HCT116 (cell line): ENCODE data around the gene LRRC74A. TPM values are rescaled to one million over a fixed set of nuclear protein-coding genes. Genes with fewer than 3 reads are reported as not detected.

Experiments used
- ATAC-seq: fragments of 200-7000 bp; cut with Tn5 transposase; 2 replicates; pipeline ENCODE4 v1.9.1; 2020; ENCODE audit warnings: mild to moderate bottlenecking, moderate library complexity
- BruUV-seq: library from RNA; stranded (reverse); fragments of 400-500 nt; replicated peaks from 2 replicates; lab custom pipeline; 2021; lab: Mats Ljungman, UMichigan
- CTCF ChIA-PET: fragments of 300-600 bp; sonication (Branson Sonifier 250); formaldehyde crosslinking; loops from one replicate; lab custom pipeline; 2021; ENCODE audit warnings: antibody characterized with exemption; lab: Charles Lee
- POLR2A ChIA-PET: fragments of 300-600, 350-600 bp; sonication (Branson Sonifier 250); formaldehyde crosslinking; loops from one replicate; lab custom pipeline; 2021; ENCODE audit warnings: antibody characterized with exemption; lab: Charles Lee
- RAD21 ChIA-PET, 2 experiments: fragments of 300-600 bp; sonication (Branson Sonifier 250); formaldehyde crosslinking; loops; one replicate each; lab custom pipeline; 2023; ENCODE audit warnings: low total read pairs in 2 of 2; ENCODE audit not compliant: uncharacterized antibody in 2 of 2, unreplicated experiment in 2 of 2, low non-redundant PET in 1 of 2; lab: Charles Lee
- DNase-seq: peaks from one replicate; pipeline ENCODE4 v3.0.0-alpha.2; 2010; ENCODE audit warnings: low read depth, low spot score
- H2AFZ ChIP-seq: fragments of 200-600 bp; shearing (Covaris generic), sonication (generic); 2 replicates; pipeline ENCODE4 v1.6.1; 2017; ENCODE audit warnings: low read depth, mixed run types, mixed read lengths, antibody characterized with exemption, low read length; ENCODE audit not compliant: poor library complexity, severe bottlenecking
- H3K27ac ChIP-seq: 2 replicates; pipeline ENCODE4 v1.5.1; 2012; ENCODE audit warnings: low read depth, low read length
- H3K27me3 ChIP-seq: fragments of 200-600 bp; sonication (generic); 2 replicates; pipeline ENCODE4 v1.6.1; 2016; ENCODE audit warnings: mixed run types, low read length, mixed read lengths; ENCODE audit not compliant: insufficient read depth
- H3K36me3 ChIP-seq, 2 experiments: fragments of 200-500 bp in 1 of 2; fragments of 200-600 bp in 1 of 2; sonication (Bioruptor generic) in 1 of 2; sonication (generic) in 1 of 2; 2 replicates each; pipeline versions ENCODE4 v1.5.1 to v1.6.1; 2014 to 2016; ENCODE audit warnings: low read length in 2 of 2, inconsistent platforms in 1 of 2, mixed read lengths in 1 of 2, mixed run types in 1 of 2; ENCODE audit not compliant: insufficient read depth in 2 of 2, control insufficient read depth in 1 of 2
- H3K4me1 ChIP-seq, 2 experiments: fragments of 200-600 bp in 1 of 2; sonication (generic) in 1 of 2; 2 replicates each; pipeline versions ENCODE4 v1.5.1 to v1.6.1; 2012 to 2017; ENCODE audit warnings: low read length in 2 of 2, inconsistent platforms in 1 of 2, mild to moderate bottlenecking in 1 of 2, mixed read lengths in 1 of 2, mixed run types in 1 of 2, moderate library complexity in 1 of 2; ENCODE audit not compliant: insufficient read depth in 2 of 2, control insufficient read depth in 1 of 2
- H3K4me2 ChIP-seq: fragments of 200-600 bp; sonication (generic); 2 replicates; pipeline ENCODE4 v1.6.1; 2017; ENCODE audit warnings: mixed run types, low read length, mixed read lengths
- H3K4me3 ChIP-seq, 2 experiments: fragments of 200-600 bp in 1 of 2; sonication (generic) in 1 of 2; replicated peaks in 1 of 2; 2 replicates each; pipeline ENCODE4 v1.5.1; 2011 to 2016; ENCODE audit warnings: low read length in 2 of 2, control low read depth in 1 of 2, low read depth in 1 of 2, mild to moderate bottlenecking in 1 of 2, mixed read lengths in 1 of 2, mixed run types in 1 of 2
- H3K79me2 ChIP-seq: fragments of 200-600 bp; sonication (generic); 2 replicates; pipeline ENCODE4 v1.6.1; 2017; ENCODE audit warnings: mild to moderate bottlenecking, mixed run types, low read length, moderate library complexity, mixed read lengths; ENCODE audit not compliant: insufficient read depth
- H3K9ac ChIP-seq: fragments of 200-600 bp; sonication (generic); 2 replicates; pipeline ENCODE4 v1.6.1; 2016; ENCODE audit warnings: low read length, mixed read lengths
- H3K9me2 ChIP-seq: fragments of 200-600 bp; sonication (generic), shearing (Covaris generic); 2 replicates; pipeline ENCODE4 v1.6.1; 2017; ENCODE audit warnings: mixed run types, mild to moderate bottlenecking, moderate library complexity; ENCODE audit not compliant: insufficient read depth
- H3K9me3 ChIP-seq, 2 experiments: fragments of 200-500 bp in 1 of 2; fragments of 200-600 bp in 1 of 2; sonication (Bioruptor generic) in 1 of 2; sonication (generic) in 1 of 2; 2 replicates each; pipeline ENCODE4 v1.6.1; 2014 to 2017; ENCODE audit warnings: low read length in 2 of 2, mixed read lengths in 2 of 2, inconsistent platforms in 1 of 2, low read depth in 1 of 2, mild to moderate bottlenecking in 1 of 2, mixed run types in 1 of 2, moderate library complexity in 1 of 2; ENCODE audit not compliant: control insufficient read depth in 1 of 2, insufficient read depth in 1 of 2
- H4K20me1 ChIP-seq: fragments of 200-600 bp; sonication (generic), shearing (Covaris generic); 2 replicates; pipeline ENCODE4 v1.6.1; 2017; ENCODE audit warnings: mixed run types, mild to moderate bottlenecking, moderate library complexity; ENCODE audit not compliant: insufficient read depth
- ATF3 ChIP-seq: IDR thresholded peaks from 2 replicates; pipeline ENCODE4 v1.6.1; 2012
- CBX3 ChIP-seq: IDR thresholded peaks from 2 replicates; pipeline ENCODE4 v1.6.1; 2012; ENCODE audit warnings: low read depth
- CEBPB ChIP-seq: IDR thresholded peaks from 2 replicates; pipeline ENCODE4 v1.6.1; 2012; ENCODE audit warnings: low read depth
- CTCF ChIP-seq, 3 experiments: fragments of 200-600 bp in 1 of 3; sonication (generic) in 1 of 3; IDR thresholded peaks in 2 of 3; conservative IDR thresholded peaks in 1 of 3; 2 replicates each; pipeline ENCODE4 v1.5.1; 2012 to 2017; ENCODE audit warnings: low read depth in 2 of 3, low read length in 2 of 3, antibody characterized with exemption in 1 of 3, borderline replicate concordance in 1 of 3, control low read depth in 1 of 3, mild to moderate bottlenecking in 1 of 3, mixed read lengths in 1 of 3, mixed run types in 1 of 3, moderate library complexity in 1 of 3; ENCODE audit not compliant: insufficient read depth in 1 of 3
- EGR1 ChIP-seq: IDR thresholded peaks from 2 replicates; pipeline ENCODE4 v1.6.1; 2012; ENCODE audit warnings: low read depth
- ELF1 ChIP-seq: IDR thresholded peaks from 2 replicates; pipeline ENCODE4 v1.6.1; 2012; ENCODE audit warnings: low read depth, borderline replicate concordance
- POLR2A ChIP-seq: IDR thresholded peaks from 2 replicates; pipeline ENCODE4 v1.7.0; 2011; ENCODE audit warnings: borderline replicate concordance; ENCODE audit not compliant: insufficient read depth, insufficient read length; ENCODE audit errors: extremely low read depth
- ZFX ChIP-seq: fragments of 450-650 bp; IDR thresholded peaks from 2 replicates; pipeline ENCODE4 v1.6.1; 2017
- ZNF274 ChIP-seq: fragments of 200-500 bp; sonication (Bioruptor generic); IDR thresholded peaks from 2 replicates; pipeline ENCODE4 v1.6.1; 2014; ENCODE audit warnings: mild to moderate bottlenecking, low read depth, low read length, inconsistent platforms
- intact Hi-C: fragments of 100-400 bp; cut with micrococcal nuclease; formaldehyde crosslinking; loops from 2 replicates; pipeline ENCODE4 v1.10.0; 2022
- total RNA-seq: library from RNA; stranded (reverse); gene quantifications from one replicate; pipeline ENCODE4 v1.2.1, GENCODE V29; 2021; ENCODE audit not compliant: unreplicated experiment

Gene LRRC74A
- total RNA-seq, 1 experiment from 2014 or later = not detected

- H3K9me3 ChIP-seq = no peaks in the 10 kb centered on the region
- no peak for TF ChIP-seq ZFX
- TF ChIP-seq CTCF (IDR thresholded peaks at IDR 0.05 in 2 of 3, conservative IDR thresholded peaks at IDR 0.05 in 1 of 3; ENCODE audit: borderline replicate concordance in 1 of 3, insufficient read depth in 1 of 3, low read depth in 2 of 3, low read length in 2 of 3) = no peak
- TF ChIP-seq ATF3 = no peak
- no peak for TF ChIP-seq CEBPB
- no peak for TF ChIP-seq CBX3
- TF ChIP-seq ZNF274 = no peak
- TF ChIP-seq POLR2A = no peak
- TF ChIP-seq ELF1 = no peak
- TF ChIP-seq EGR1 = no peak
- H3K79me2 ChIP-seq = no peaks in the 10 kb centered on the region
- intact Hi-C loops = no loop called here
- H3K27me3 ChIP-seq = no peaks in the 10 kb centered on the region
- no peak overlapping the region for H3K9ac ChIP-seq
- no peak overlapping the region for H3K4me3 ChIP-seq
- H2AFZ ChIP-seq = no peak overlapping the region
- H3K4me2 ChIP-seq = no peak overlapping the region
- H3K36me3 ChIP-seq = no peaks in the 10 kb centered on the region; a peak in 1 of 4 replicates
- peaks cover 15 to 24% of the 10 kb centered on the region in 2 experiments for H3K4me1 ChIP-seq
- RAD21 ChIA-PET = no interaction called here
- H3K27ac ChIP-seq = no peak overlapping the region
- POLR2A ChIA-PET = interaction anchor here (1.0 kb wide), 1 partner anchor 9 kb away, joined by 3 read pairs; no protein-coding TSS in a partner anchor
- no peaks in the 10 kb centered on the region for H3K9me2 ChIP-seq
- ATAC-seq (peak; percentile 47), DNase-seq (no peak)
- no TSS peak for BruUV-seq
- H4K20me1 ChIP-seq = no peaks in the 10 kb centered on the region
- CTCF ChIA-PET = interaction anchor here (0.9 to 1.8 kb wide), 2 partner anchors 9 to 66 kb away, joined by 3 to 10 read pairs; no protein-coding TSS in a partner anchor
Measured at GRCh38 chr14:76776428-76777251, 49.6 kb upstream of the LRRC74A start.
